GM20000 (cell line): Measurements from ENCODE around the gene LRRC27.

Experiments used
- DNase-seq: peaks from one replicate; pipeline ENCODE4 v3.0.0; 2012; ENCODE audit warnings: low spot score
- TF ChIP-seq, protein P1 (sequence below): IDR thresholded peaks from 2 replicates; pipeline ENCODE4 v1.5.1; 2012; ENCODE audit warnings: mild to moderate bottlenecking, control low read depth; ENCODE audit errors: extremely low read depth, missing control alignments

The LRRC27 gene

DNA sequence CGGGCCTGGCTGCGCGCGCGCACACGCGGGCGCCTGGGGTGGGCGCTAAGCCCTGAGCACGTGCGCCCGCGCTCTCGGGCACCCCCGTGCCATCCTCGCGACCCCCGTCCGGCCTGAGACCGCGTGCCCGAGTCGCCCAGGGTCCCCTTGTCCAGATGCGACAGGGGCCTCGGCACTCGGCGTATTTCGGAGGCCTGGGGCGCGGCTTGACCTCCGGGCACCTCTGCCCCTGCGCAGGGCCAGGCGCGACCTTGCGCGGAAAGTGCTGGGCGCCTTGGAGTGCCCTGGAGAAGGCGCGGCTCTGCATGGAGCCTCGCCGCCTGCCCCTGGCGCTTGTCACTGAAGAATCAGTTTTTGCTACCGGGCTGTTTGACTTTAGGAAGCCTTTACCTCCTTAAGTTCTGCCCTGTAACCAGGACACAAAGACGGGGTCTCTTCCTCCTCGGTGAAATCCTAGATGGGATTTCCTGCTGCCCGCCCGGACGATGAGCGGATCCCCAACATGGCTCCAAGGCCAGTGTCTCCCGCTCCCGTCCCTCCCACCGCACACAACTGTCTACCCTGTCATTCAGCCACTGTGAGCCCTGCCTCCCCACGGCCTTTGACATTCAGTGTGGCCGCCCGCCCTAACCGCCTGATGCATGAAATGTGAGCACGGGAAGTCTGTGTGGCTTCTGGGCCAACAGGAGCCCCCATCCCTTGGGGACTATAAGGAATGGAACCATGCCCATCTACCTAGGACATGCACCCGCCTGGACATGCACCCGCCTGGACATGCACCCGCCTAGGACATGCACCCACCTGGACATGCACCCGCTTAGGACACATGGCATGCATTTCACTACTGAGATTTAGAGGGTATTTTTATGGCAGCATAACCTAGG lies 23.2 kb upstream of the LRRC27 start:
- no peak for DNase-seq
- TF ChIP-seq, protein P1, sequence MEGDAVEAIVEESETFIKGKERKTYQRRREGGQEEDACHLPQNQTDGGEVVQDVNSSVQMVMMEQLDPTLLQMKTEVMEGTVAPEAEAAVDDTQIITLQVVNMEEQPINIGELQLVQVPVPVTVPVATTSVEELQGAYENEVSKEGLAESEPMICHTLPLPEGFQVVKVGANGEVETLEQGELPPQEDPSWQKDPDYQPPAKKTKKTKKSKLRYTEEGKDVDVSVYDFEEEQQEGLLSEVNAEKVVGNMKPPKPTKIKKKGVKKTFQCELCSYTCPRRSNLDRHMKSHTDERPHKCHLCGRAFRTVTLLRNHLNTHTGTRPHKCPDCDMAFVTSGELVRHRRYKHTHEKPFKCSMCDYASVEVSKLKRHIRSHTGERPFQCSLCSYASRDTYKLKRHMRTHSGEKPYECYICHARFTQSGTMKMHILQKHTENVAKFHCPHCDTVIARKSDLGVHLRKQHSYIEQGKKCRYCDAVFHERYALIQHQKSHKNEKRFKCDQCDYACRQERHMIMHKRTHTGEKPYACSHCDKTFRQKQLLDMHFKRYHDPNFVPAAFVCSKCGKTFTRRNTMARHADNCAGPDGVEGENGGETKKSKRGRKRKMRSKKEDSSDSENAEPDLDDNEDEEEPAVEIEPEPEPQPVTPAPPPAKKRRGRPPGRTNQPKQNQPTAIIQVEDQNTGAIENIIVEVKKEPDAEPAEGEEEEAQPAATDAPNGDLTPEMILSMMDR: no peak

- TF ChIP-seq, protein P1: no peak
- no peak for DNase-seq
These were observed 22.5 kb upstream of the LRRC27 start for GRCh38 chr10:132309471-132309865.

DNA sequence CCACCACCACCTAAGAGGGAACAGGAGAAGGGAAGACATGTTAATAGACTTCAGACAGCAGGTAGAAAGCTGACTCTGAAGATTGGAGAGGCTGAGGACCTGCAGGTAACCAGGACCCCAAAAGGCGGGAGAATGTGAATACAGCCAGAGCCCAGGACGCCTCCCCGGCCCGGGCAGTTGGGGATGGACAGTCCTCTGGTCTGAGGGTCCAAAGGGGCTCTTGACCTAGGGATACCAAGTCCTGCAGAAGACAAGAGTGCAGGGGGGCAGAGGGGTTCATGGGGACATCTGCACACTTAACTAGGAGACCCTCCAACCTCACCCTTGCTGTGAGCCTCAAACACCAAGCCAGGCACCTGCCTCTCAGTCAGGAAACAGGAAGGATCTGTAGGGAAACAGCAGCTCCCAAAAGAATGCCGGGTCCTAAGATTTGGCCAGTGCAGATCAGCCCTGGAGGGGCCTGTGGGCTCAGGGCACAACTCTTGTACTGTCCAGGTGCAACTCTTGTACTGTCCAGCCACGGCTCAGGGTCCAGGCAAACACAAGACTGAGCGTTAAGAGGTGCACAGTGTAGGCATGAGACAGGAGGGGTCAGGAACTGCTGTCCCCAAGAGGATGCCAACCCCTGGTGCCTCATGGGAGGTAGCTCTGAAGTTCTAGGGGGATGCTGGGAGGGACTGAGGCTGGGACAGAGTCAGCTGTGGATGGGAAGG lies 22.0 kb upstream of the LRRC27 start:
- no peak for DNase-seq
- TF ChIP-seq, protein P1: no peak

DNA sequence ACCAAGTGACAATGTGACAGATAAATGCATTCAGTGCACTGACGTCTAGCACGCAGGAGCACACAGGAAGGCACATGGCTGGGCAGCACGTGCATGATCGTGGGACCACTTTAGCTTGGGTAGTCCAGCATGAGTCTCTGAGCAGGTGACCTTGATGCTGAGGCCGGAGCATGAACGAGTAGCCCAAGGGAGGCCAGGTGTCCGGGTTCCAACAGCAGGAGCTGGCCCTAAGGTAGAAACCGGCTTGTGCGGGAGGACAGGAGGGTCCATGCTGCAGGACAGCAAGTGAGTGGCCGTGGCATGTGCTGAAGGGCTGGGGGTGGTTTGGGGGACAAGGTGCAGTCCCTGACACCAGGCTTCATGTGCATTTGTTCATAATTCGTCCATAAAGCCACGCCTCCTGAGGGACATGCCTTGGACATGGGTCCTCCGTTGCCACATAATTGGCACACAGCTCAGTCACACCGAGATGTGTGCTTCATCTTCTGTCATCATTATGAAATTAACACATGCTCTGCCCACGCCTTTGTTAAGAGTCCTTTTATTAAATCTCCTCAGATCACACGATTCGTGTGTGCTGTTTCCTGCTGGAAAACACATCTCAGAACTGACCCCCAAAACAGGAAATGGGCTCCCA lies 21.2 kb upstream of the LRRC27 start:
- DNase-seq: no peak
- TF ChIP-seq, protein P1: no peak

GRCh38 chr10:132311338-132311939 lies 20.6 kb upstream of the LRRC27 start:
- no peak for DNase-seq
- TF ChIP-seq, protein P1: no peak

DNA sequence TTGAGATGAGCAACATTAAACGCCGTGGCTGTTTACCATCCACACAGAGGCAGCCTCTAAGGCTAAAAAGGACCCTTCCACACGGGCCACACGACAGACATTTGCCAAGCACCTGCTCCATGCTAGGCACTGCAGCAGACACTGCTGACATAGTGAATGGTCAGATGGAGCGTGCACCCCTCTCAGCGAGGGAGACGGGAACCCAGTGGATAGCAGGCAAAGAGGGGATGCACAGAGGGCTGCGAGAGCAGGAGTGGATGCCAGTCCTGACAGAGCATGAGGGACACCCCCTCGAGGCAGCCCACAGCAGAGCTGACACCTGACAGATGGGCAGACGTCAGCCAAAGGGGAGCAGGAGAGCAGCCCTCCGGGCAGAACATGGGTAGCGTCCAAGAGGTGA lies 18.7 kb upstream of the LRRC27 start:
- DNase-seq: no peak
- TF ChIP-seq, protein P1: no peak
